Mesenchymal stem cell (in vitro differentiated cells and primary cell): ENCODE results near the gene EPS8L3.
"Not testable (repeated sequence)": the region's sequence is repeated elsewhere in the genome, so short reads cannot be mapped to it uniquely, and the experiment has no call there.

ENCODE experiments used
- DNase-seq: peaks from one replicate; pipeline ENCODE4 v3.0.0-alpha.2; 2013
- H2AFZ ChIP-seq: one replicate; pipeline ENCODE4 v1.6.1; 2013; ENCODE audit warnings: low read depth, mild to moderate bottlenecking, control low read depth, inconsistent platforms, low read length, moderate library complexity
- H2AK5ac ChIP-seq: 2 replicates; pipeline ENCODE4 v1.6.1; 2013; ENCODE audit warnings: low read length, moderate library complexity, mild to moderate bottlenecking, inconsistent platforms; ENCODE audit not compliant: severe bottlenecking
- H2BK120ac ChIP-seq: one replicate; pipeline ENCODE4 v1.6.1; 2013; ENCODE audit warnings: low read depth, mild to moderate bottlenecking, inconsistent platforms, low read length, moderate library complexity
- H2BK12ac ChIP-seq, 2 experiments: one replicate each; pipeline ENCODE4 v1.6.1; 2013; ENCODE audit warnings: inconsistent platforms in 2 of 2, low read length in 2 of 2, mild to moderate bottlenecking in 2 of 2, moderate library complexity in 2 of 2, control low read depth in 1 of 2
- H2BK15ac ChIP-seq: one replicate; pipeline ENCODE4 v1.6.1; 2013; ENCODE audit warnings: mild to moderate bottlenecking, low read depth, inconsistent platforms; ENCODE audit not compliant: poor library complexity, severe bottlenecking
- H2BK5ac ChIP-seq: 2 replicates; pipeline ENCODE4 v1.6.1; 2013; ENCODE audit warnings: low read depth, mild to moderate bottlenecking, low read length, control low read depth, inconsistent platforms; ENCODE audit not compliant: poor library complexity, severe bottlenecking
- H3K14ac ChIP-seq, 2 experiments: one replicate each; pipeline ENCODE4 v1.6.1; 2013; ENCODE audit warnings: inconsistent platforms in 2 of 2, low read length in 2 of 2, control low read depth in 1 of 2, mild to moderate bottlenecking in 1 of 2, moderate library complexity in 1 of 2
- H3K18ac ChIP-seq, 2 experiments: one replicate each; pipeline ENCODE4 v1.6.1; 2013; ENCODE audit warnings: inconsistent platforms in 2 of 2, low read length in 2 of 2, control low read depth in 1 of 2, low read depth in 1 of 2, mild to moderate bottlenecking in 1 of 2
- H3K23ac ChIP-seq, 2 experiments: one replicate each; pipeline ENCODE4 v1.6.1; 2013; ENCODE audit warnings: inconsistent platforms in 2 of 2, low read length in 2 of 2, mild to moderate bottlenecking in 2 of 2, moderate library complexity in 2 of 2, control low read depth in 1 of 2
- H3K27ac ChIP-seq: 2 replicates; pipeline ENCODE4 v1.5.1; 2013; ENCODE audit warnings: mild to moderate bottlenecking, moderate library complexity, low read length, control low read depth, inconsistent platforms; ENCODE audit not compliant: poor library complexity, severe bottlenecking
- H3K27me3 ChIP-seq, 2 experiments: 2 replicates each; pipeline versions ENCODE4 v1.6.1 to v1.7.0; 2013; ENCODE audit warnings: low read length in 2 of 2, mild to moderate bottlenecking in 2 of 2, moderate library complexity in 2 of 2, control low read depth in 1 of 2, inconsistent platforms in 1 of 2; ENCODE audit not compliant: control insufficient read depth in 1 of 2, insufficient read depth in 1 of 2
- H3K36me3 ChIP-seq, 2 experiments: 2 replicates each; pipeline versions ENCODE4 v1.6.1 to v1.7.0; 2013; ENCODE audit warnings: low read length in 2 of 2, control low read depth in 1 of 2, inconsistent platforms in 1 of 2, low read depth in 1 of 2, mild to moderate bottlenecking in 1 of 2; ENCODE audit not compliant: insufficient read depth in 2 of 2, control insufficient read depth in 1 of 2
- H3K4ac ChIP-seq, 2 experiments: one replicate each; pipeline ENCODE4 v1.6.1; 2013; ENCODE audit warnings: inconsistent platforms in 2 of 2, low read length in 2 of 2, mild to moderate bottlenecking in 2 of 2, moderate library complexity in 2 of 2, control low read depth in 1 of 2, low read depth in 1 of 2
- H3K4me1 ChIP-seq: 2 replicates; pipeline ENCODE4 v1.6.1; 2013; ENCODE audit warnings: low read depth, low read length, control low read depth; ENCODE audit not compliant: control insufficient read depth, insufficient read depth
- H3K4me2 ChIP-seq: 2 replicates; pipeline ENCODE4 v1.6.1; 2013; ENCODE audit warnings: low read length, mild to moderate bottlenecking, inconsistent platforms; ENCODE audit not compliant: poor library complexity, severe bottlenecking
- H3K4me3 ChIP-seq, 2 experiments: 2 replicates each; pipeline versions ENCODE4 v1.5.1 to v1.7.0; 2013; ENCODE audit warnings: low read length in 2 of 2, mild to moderate bottlenecking in 2 of 2, control low read depth in 1 of 2, low read depth in 1 of 2; ENCODE audit not compliant: insufficient read depth in 1 of 2
- H3K79me1 ChIP-seq: replicated peaks from 2 replicates; pipeline ENCODE4 v1.6.1; 2013; ENCODE audit warnings: mild to moderate bottlenecking, control low read depth, low read length, inconsistent platforms; ENCODE audit not compliant: poor library complexity, severe bottlenecking
- H3K9ac ChIP-seq: 2 replicates; pipeline ENCODE4 v1.7.0; 2013; ENCODE audit warnings: mild to moderate bottlenecking, low read length, moderate library complexity
- H3K9me3 ChIP-seq: 2 replicates; pipeline ENCODE4 v1.7.0; 2013; ENCODE audit warnings: mild to moderate bottlenecking, low read length; ENCODE audit not compliant: control insufficient read depth
- H4K8ac ChIP-seq: one replicate; pipeline ENCODE4 v1.6.1; 2013; ENCODE audit warnings: inconsistent platforms, mild to moderate bottlenecking, low read length, moderate library complexity
- H4K91ac ChIP-seq: one replicate; pipeline ENCODE4 v1.6.1; 2013; ENCODE audit warnings: mild to moderate bottlenecking, low read length, inconsistent platforms
- WGBS: methylation state at CpG from one replicate; pipeline ENCODE4 v1.1.7; 2013; ENCODE audit warnings: mixed read lengths; 5-methylcytosine and 5-hydroxymethylcytosine counted together

Gene EPS8L3

DNA sequence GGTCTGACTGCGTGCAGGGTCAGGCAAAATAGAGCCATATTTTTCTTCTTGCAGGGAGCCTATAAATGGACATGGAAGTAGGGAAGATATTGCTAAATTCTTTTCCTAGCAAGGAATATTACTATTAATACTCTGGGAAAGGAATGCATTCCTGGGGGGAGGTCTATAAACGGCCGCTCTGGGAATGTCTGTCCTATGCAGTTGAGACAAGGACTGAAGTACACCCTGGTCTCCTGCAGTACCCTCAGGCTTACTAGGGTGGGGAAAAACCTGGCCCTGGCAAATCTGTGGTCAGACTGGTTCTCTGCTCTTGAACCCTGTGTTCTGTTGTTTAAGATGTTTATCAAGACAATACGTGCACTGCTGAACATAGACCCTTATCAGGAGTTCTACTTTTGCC lies 54.8 kb downstream of the EPS8L3 start:
- not testable (repeated sequence) for H3K4ac ChIP-seq, H4K8ac ChIP-seq, H3K36me3 ChIP-seq, H2AK5ac ChIP-seq, H3K79me1 ChIP-seq, H3K9ac ChIP-seq, H2AFZ ChIP-seq, H3K4me2 ChIP-seq, H3K27ac ChIP-seq, H2BK12ac ChIP-seq, H2BK5ac ChIP-seq, H3K27me3 ChIP-seq, H3K4me3 ChIP-seq, H3K4me1 ChIP-seq, H3K23ac ChIP-seq, H2BK120ac ChIP-seq, H4K91ac ChIP-seq, H3K14ac ChIP-seq, H2BK15ac ChIP-seq, H3K18ac ChIP-seq, DNase-seq
- 94% methylated on average over 4 of the region's 4 CpGs for WGBS
- peaks cover 11% of the 10 kb centered on the region for H3K9me3 ChIP-seq

DNA sequence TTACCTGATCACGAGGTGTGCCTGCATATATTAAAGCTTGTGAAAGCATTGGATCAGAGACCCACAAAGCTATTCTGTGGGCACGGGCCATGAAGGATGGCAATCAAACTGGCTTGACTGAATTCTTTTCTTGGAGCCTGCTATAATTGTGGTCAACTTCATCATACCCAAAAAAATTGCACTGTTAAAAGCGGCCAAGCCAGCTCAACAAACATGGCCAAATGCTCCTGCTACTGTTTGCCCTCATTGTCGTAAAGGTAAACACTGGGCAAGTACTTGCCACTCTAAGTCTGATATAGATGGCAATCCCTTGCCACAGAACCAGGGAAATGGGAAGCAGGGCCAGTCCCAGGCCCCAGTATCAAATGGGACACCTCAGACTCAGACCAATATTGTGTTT lies 58.3 kb downstream of the EPS8L3 start:
- Histone ChIP-seq H3K23ac (no peak overlapping the region), H3K27me3 (no peaks in the 10 kb centered on the region), H2BK15ac (no peak overlapping the region), H3K18ac (no peak overlapping the region), H2BK5ac (no peak overlapping the region), H3K9me3 (peaks cover 17% of the 10 kb centered on the region), H4K8ac (no peak overlapping the region), H3K79me1 (no peaks in the 10 kb centered on the region), H3K9ac (no peak overlapping the region), H3K4me3 (no peak overlapping the region), H3K4me2 (no peak overlapping the region), H2AK5ac (no peak overlapping the region), H2BK120ac (no peak overlapping the region), H2AFZ (no peak overlapping the region), H3K14ac (no peak overlapping the region), H3K36me3 (no peaks in the 10 kb centered on the region), H3K4ac (no peak overlapping the region), H3K27ac (no peak overlapping the region), H3K4me1 (no peaks in the 10 kb centered on the region), H4K91ac (no peak overlapping the region), H2BK12ac (no peak overlapping the region)
- no peak for DNase-seq
- WGBS: 90% methylated on average over 4 of the region's 4 CpGs

DNA sequence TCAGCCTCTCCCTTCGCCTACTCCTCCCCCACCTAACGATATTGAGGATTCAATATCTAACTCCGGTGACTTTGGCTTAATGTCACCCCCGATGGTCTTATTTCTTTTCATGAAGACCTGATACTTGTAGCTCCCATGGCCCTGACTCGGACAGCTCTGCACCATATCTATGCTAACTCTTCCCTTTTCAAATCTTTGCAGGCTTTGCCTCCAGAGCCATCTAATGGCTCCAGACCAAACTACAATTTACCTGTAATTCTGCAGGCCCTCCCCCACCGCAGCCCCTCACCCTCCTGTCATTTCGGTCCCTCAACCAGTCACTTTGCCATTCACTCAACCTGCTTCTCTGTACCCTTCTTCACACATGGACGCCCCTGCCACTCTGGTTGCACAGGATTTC lies 59.5 kb downstream of the EPS8L3 start:
- H2AFZ ChIP-seq: no peak overlapping the region
- 85% methylated on average over 8 of the region's 8 CpGs for WGBS
- no peak overlapping the region for H4K8ac ChIP-seq
- H3K4me2 ChIP-seq: no peak overlapping the region
- no peak overlapping the region for H3K4ac ChIP-seq
- H3K18ac ChIP-seq: no peak overlapping the region
- H2BK5ac ChIP-seq: no peak overlapping the region
- H2BK120ac ChIP-seq: no peak overlapping the region
- H3K14ac ChIP-seq: no peak overlapping the region
- H3K4me1 ChIP-seq: no peaks in the 10 kb centered on the region
- no peak overlapping the region for H4K91ac ChIP-seq
- no peaks in the 10 kb centered on the region for H3K79me1 ChIP-seq
- H2AK5ac ChIP-seq: no peak overlapping the region
- H3K23ac ChIP-seq: no peak overlapping the region
- no peak overlapping the region for H2BK12ac ChIP-seq
- no peak overlapping the region for H3K4me3 ChIP-seq
- no peak overlapping the region for H3K9ac ChIP-seq
- H3K36me3 ChIP-seq: no peaks in the 10 kb centered on the region
- no peaks in the 10 kb centered on the region for H3K27me3 ChIP-seq
- DNase-seq: no peak
- H3K27ac ChIP-seq: no peak overlapping the region
- H3K9me3 ChIP-seq: peaks cover 17% of the 10 kb centered on the region
- no peak overlapping the region for H2BK15ac ChIP-seq

DNA sequence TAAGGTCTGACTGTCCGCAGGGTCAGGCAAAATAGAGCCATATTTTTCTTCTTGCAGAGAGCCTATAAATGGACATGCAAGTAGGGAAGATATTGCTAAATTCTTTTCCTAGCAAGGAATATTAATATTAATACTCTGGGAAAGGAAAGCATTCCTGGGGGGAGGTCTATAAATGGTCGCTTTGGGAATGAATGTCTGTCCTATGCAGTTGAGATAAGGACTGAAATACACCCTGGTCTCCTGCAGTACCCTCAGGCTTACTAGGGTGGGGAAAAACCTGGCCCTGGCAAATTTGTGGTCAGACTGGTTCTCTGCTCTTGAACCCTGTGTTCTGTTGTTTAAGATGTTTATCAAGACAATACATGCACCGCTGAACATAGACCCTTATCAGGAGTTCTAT lies 60.8 kb downstream of the EPS8L3 start:
- H2BK12ac ChIP-seq, H3K4me1 ChIP-seq, H3K79me1 ChIP-seq, H4K91ac ChIP-seq, H3K36me3 ChIP-seq, H3K27me3 ChIP-seq, H3K14ac ChIP-seq, H4K8ac ChIP-seq, H2BK120ac ChIP-seq, H3K23ac ChIP-seq, H2AK5ac ChIP-seq, H3K18ac ChIP-seq, H2AFZ ChIP-seq, H3K9ac ChIP-seq, H3K4me3 ChIP-seq, H2BK5ac ChIP-seq, H3K4me2 ChIP-seq, H2BK15ac ChIP-seq, H3K27ac ChIP-seq, DNase-seq, H3K4ac ChIP-seq: not testable (repeated sequence)
- 96% methylated on average over 3 of the region's 3 CpGs for WGBS
- H3K9me3 ChIP-seq: peaks cover 11% of the 10 kb centered on the region
